ENCODE measurements around the gene PTPN23.

DNA sequence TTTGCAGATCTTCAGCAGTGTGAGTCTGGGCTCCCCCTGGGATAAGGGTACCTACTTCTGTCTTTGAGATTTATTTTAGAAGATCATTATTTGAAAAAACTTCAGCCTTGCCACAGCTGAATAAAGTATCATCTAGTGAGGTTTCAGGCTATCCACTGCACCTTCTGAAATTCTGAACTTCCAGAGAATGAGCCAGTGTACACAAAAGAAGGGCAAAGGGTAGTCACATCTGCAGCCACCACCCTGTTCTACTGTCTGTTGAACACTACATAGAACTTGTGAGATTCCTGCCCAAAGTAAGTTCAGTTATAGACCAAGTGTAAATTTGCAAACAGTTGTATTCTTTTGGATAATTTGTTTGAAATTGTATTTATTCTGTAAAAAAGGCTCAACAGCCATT lies 38.0 kb upstream of the PTPN23 start:
- no peak for TF ChIP-seq CTCF (IDR thresholded peaks at IDR 0.05; ENCODE audit: low read depth, low read length, poor library complexity, severe bottlenecking)
- TF ChIP-seq EZH2phosphoT487 (IDR thresholded peaks at IDR 0.05; ENCODE audit: borderline replicate concordance, low read length), result no peak
